NCI-H1092 treated with DMSO at 0.1 percent for 48 hours (cell line): ENCODE results near the gene EEF1E1.

Source experiments
- DNase-seq: peaks from one replicate; lab custom pipeline; 2025; lab: John Stamatoyannopoulos, UW

EEF1E1 gene

GRCh38 chr6:8102122-8102958 is at the start of gene EEF1E1:
Gene EEF1E1, minus strand, starts transcription at chr6:8102548. Its CDS starts 27 bp downstream, at chr6:8102521.
- peak; percentile 70 for DNase-seq

- no peak for DNase-seq
Measured at GRCh38 chr6:8149350-8149749, 47.0 kb upstream of the EEF1E1 start.

GRCh38 chr6:8143945-8144344 is 41.6 kb upstream of the EEF1E1 start:
- DNase-seq, result no peak

GRCh38 chr6:8139451-8139850 is 37.1 kb upstream of the EEF1E1 start:
- DNase-seq, result no peak

GRCh38 chr6:8137529-8137939 is 35.2 kb upstream of the EEF1E1 start:
- DNase-seq, result no peak

DNA sequence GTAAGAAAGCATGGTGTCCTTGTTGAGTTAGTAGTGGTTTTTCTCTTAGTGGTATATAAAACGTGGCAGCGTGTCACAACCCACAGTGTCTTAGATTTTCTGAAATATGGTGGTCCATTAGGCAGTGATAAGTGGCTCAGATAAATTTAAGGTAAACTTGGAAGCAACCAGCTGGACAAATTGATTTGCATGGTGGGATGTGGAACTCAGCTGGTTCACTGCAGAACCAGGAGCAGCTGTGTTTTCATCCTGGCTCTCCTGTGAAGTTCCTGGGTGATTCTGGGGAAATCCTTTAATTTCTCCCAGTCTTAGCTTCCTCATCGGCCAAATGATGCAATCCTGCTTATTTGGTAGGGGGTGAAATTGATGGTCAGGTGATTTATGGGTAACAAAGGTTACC is 32.9 kb upstream of the EEF1E1 start:
- DNase-seq, result no peak

DNA sequence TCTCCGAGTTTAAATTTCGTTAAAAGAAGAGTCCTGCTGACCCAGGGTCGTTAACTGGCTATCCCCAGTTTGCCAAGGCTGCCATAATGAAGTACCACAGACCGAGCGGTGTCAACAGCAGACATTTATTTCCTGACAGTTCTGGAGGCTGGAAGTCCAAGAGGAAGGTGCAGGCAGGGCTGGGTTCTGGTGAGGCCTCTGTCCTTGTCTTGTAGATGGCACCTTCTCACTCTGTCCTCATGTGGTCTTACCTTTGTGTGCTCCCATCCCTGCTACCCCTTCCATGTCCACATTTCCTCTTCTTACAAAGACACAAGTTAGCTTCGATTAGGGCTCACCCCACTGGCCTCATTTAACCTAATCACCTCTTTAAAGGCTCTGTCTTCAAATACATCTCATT is 29.8 kb upstream of the EEF1E1 start:
- no peak for DNase-seq

- DNase-seq, result peak; percentile 11
Measured at GRCh38 chr6:8131265-8131897, 29.0 kb upstream of the EEF1E1 start.

DNA sequence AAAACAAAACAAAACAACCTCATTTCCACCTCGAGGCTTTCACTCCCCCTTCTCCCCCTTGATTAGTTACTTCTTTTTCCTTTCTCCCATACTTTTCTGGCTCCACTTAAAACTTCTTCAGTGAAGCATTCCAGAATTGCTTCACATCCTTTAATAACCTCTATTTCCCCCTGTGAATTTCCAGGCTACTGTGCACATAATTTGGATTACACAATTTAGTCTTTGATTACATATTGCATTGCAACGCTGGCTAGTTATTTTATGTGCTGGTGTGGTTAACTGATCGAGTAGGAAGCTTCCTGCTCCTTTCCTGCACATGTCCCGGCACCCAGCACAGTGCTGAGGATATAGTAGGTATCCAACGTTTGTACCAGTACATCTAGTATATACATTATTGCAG is 28.1 kb upstream of the EEF1E1 start:
- no peak for DNase-seq

- no peak for DNase-seq
Measured at GRCh38 chr6:8123236-8123635, 20.9 kb upstream of the EEF1E1 start.

DNA sequence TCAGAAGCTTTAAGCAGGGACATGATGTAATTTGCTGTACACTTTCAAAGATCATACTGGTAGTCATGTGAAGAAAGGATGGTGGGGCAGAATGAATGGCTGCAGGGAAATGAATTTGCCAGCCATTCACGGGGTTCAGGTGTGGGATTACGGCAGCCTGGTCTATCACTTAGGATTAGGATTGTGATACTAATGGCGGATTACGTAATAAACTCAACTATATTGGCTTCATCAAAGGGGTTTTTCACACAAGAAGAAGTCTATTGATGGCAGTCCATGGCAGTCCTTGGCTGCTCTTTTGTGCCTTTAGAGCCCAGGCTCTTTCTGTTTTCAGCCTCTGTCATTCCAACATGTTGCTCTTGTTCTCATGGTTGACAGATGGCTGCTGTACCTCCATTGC is 12.6 kb upstream of the EEF1E1 start:
- no peak for DNase-seq

- no peak for DNase-seq
Measured at GRCh38 chr6:8113131-8113654, 10.8 kb upstream of the EEF1E1 start.

GRCh38 chr6:8110725-8111124 is 8.4 kb upstream of the EEF1E1 start:
- no peak for DNase-seq

GRCh38 chr6:8110117-8110721 is 7.9 kb upstream of the EEF1E1 start:
- no peak for DNase-seq

DNA sequence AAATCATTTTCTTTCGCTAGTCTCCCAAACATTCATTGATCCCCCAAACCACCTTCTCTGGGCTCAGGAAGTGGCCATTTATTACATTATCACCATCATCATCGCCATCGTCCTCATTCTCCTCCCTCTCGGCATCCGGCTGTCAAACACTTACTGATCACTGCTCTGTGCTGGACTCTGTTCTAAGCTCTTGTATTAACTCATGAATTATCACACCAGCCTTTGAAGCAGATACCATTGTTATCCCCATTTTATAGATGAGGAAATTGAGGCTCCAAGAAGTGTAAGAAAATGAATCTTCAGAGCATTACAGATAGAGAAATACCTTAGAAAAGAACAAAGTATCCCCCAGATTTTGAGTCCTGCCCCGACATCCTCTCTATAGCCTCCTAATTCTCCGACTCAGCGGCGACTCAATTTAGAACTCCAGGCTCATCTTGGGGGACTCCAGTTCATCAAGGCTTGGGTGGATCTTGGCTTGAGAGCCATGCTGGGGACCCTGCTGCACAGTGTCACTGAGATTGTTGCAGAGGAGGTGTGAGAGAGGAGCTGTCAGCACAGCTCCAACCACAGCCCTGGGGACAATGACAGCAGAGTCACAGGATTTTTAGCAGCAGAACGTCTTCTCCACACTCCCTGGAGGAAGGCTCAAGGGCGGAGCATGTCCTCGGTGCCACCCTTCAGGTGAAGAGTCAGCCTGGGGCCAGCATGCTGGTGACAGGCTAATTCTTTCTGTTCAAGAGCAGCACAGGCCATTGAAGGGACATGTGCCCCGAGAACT is 6.6 kb upstream of the EEF1E1 start:
- no peak for DNase-seq

GRCh38 chr6:8108031-8108660 is 5.8 kb upstream of the EEF1E1 start:
- no peak for DNase-seq

- DNase-seq, result no peak
Measured at GRCh38 chr6:8105791-8106190, 3.4 kb upstream of the EEF1E1 start.

DNA sequence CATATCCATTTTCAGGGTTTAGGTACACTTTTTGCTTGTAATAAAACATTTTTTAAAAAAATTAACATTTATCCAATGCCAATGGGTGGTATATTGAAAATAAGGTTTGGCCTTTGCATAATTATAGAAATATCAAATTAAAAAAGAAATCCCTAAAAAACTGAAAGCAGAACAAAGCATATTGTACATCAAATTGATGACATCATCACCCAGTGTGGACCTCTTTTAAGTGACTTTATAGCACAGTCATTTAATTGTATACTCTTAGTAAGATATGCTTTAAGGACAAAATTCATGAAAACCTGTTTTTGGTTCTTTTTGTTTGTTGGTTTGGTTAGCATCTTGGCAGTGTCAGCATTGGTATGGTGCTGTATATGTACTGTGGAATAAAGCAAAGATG is 1.4 kb upstream of the EEF1E1 start:
- DNase-seq, result no peak

GRCh38 chr6:8100159-8100854 is 2.0 kb downstream of the EEF1E1 start:
- no peak for DNase-seq

- no peak for DNase-seq
Measured at GRCh38 chr6:8090650-8091049, 11.7 kb downstream of the EEF1E1 start.

GRCh38 chr6:8088886-8089285 is 13.5 kb downstream of the EEF1E1 start:
- no peak for DNase-seq
